Hepatocyte (in vitro differentiated cells): ENCODE measurements around the gene SLAMF1. TPM values are rescaled to one million over a fixed set of nuclear protein-coding genes. Genes with fewer than 3 reads are reported as not detected.

Source experiments
- DNase-seq: peaks from one replicate; pipeline ENCODE4 v3.0.0-alpha.2; 2016; ENCODE audit warnings: low spot score
- H2AFZ ChIP-seq: fragments of 200-600 bp; sonication (generic); 2 replicates; pipeline ENCODE4 v1.6.0; 2016; ENCODE audit warnings: antibody characterized with exemption, mild to moderate bottlenecking
- H3K27ac ChIP-seq: fragments of 200-600 bp; sonication (generic); 2 replicates; pipeline ENCODE4 v1.5.1; 2016; ENCODE audit warnings: mild to moderate bottlenecking
- H3K27me3 ChIP-seq: fragments of 200-600 bp; sonication (generic); 2 replicates; pipeline ENCODE4 v1.6.1; 2016
- H3K36me3 ChIP-seq: fragments of 200-600 bp; sonication (generic); replicated peaks from 2 replicates; pipeline ENCODE4 v1.5.1; 2016; ENCODE audit warnings: low read depth; ENCODE audit not compliant: insufficient read depth
- H3K4me1 ChIP-seq: fragments of 200-600 bp; sonication (generic); 2 replicates; pipeline ENCODE4 v1.5.1; 2016; ENCODE audit warnings: mild to moderate bottlenecking, moderate library complexity; ENCODE audit not compliant: insufficient read depth
- H3K4me2 ChIP-seq: fragments of 200-600 bp; sonication (generic); 2 replicates; pipeline ENCODE4 v1.6.0; 2016
- H3K4me3 ChIP-seq: fragments of 200-600 bp; sonication (generic); 2 replicates; pipeline ENCODE4 v1.5.1; 2016; ENCODE audit warnings: mild to moderate bottlenecking
- H3K79me2 ChIP-seq: fragments of 200-600 bp; sonication (generic); 2 replicates; pipeline ENCODE4 v1.6.0; 2017; ENCODE audit warnings: mild to moderate bottlenecking
- H3K9me2 ChIP-seq: fragments of 200-600 bp; sonication (generic); replicated peaks from 2 replicates; pipeline ENCODE4 v1.6.0; 2017; ENCODE audit warnings: mild to moderate bottlenecking; ENCODE audit not compliant: insufficient read depth
- H3K9me3 ChIP-seq: fragments of 200-600 bp; sonication (generic); 2 replicates; pipeline ENCODE4 v1.5.1; 2016; ENCODE audit warnings: low read depth, mild to moderate bottlenecking
- H4K20me1 ChIP-seq: fragments of 200-600 bp; sonication (generic); 2 replicates; pipeline ENCODE4 v1.6.0; 2016; ENCODE audit warnings: mild to moderate bottlenecking; ENCODE audit not compliant: insufficient read depth, poor library complexity, severe bottlenecking
- EZH2 ChIP-seq: fragments of 200-600 bp; sonication (generic); IDR thresholded peaks from 2 replicates; pipeline ENCODE4 v1.6.1; 2016; ENCODE audit warnings: antibody characterized with exemption, mild to moderate bottlenecking, borderline replicate concordance
- EZH2phosphoT487 ChIP-seq: fragments of 200-600 bp; sonication (generic); IDR thresholded peaks from one replicate; pipeline ENCODE4 v1.6.1; 2018; ENCODE audit warnings: antibody characterized with exemption, mild to moderate bottlenecking, low read depth, moderate library complexity; ENCODE audit not compliant: unreplicated experiment, severe bottlenecking
- WGBS: methylation state at CpG from one replicate; pipeline ENCODE4 v1.1.6; 2016; ENCODE audit warnings: low lambda C conversion rate; ENCODE audit errors: missing lambda C conversion rate; 5-methylcytosine and 5-hydroxymethylcytosine counted together
- polyA plus RNA-seq: library from polyadenylated mRNA; unstranded; fragments of >200 nt; fragmentation: Nextera tagmentation; extraction: Ambion mirVana; gene quantifications from 2 replicates; pipeline ENCODE4 v1.2.1, GENCODE V29; 2016
- total RNA-seq: library from RNA; depleted of rRNA; stranded (reverse); fragments of >200 nt; gene quantifications from 2 replicates; pipeline ENCODE4 v1.2.3, GENCODE V29; 2014
- TF ChIP-seq, protein P1 (sequence below): fragments of 200-600 bp; sonication (generic); IDR thresholded peaks from 2 replicates; pipeline ENCODE4 v1.5.1; 2016; ENCODE audit warnings: antibody characterized with exemption, mild to moderate bottlenecking; ENCODE audit not compliant: poor library complexity

SLAMF1 gene
- total and polyA plus RNA-seq, 2 experiments from 2014 or later: 1.2 to 2.1 TPM

- WGBS: 97% methylated on average over 4 of the region's 4 CpGs
- Histone ChIP-seq H3K4me1 (peaks cover 10% of the 10 kb centered on the region), H3K27ac (no peak overlapping the region), H3K4me2 (no peak overlapping the region), H3K27me3 (no peaks in the 10 kb centered on the region), H3K9me3 (no peaks in the 10 kb centered on the region), H2AFZ (no peak overlapping the region), H4K20me1 (no peaks in the 10 kb centered on the region), H3K79me2 (no peaks in the 10 kb centered on the region), H3K4me3 (no peak overlapping the region), H3K9me2 (no peaks in the 10 kb centered on the region), H3K36me3 (no peaks in the 10 kb centered on the region)
- TF ChIP-seq EZH2 (no peak), EZH2phosphoT487 (no peak)
- TF ChIP-seq, protein P1, sequence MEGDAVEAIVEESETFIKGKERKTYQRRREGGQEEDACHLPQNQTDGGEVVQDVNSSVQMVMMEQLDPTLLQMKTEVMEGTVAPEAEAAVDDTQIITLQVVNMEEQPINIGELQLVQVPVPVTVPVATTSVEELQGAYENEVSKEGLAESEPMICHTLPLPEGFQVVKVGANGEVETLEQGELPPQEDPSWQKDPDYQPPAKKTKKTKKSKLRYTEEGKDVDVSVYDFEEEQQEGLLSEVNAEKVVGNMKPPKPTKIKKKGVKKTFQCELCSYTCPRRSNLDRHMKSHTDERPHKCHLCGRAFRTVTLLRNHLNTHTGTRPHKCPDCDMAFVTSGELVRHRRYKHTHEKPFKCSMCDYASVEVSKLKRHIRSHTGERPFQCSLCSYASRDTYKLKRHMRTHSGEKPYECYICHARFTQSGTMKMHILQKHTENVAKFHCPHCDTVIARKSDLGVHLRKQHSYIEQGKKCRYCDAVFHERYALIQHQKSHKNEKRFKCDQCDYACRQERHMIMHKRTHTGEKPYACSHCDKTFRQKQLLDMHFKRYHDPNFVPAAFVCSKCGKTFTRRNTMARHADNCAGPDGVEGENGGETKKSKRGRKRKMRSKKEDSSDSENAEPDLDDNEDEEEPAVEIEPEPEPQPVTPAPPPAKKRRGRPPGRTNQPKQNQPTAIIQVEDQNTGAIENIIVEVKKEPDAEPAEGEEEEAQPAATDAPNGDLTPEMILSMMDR: no peak
- DNase-seq: no peak
These were observed 12.7 kb upstream of the SLAMF1 start for GRCh38 chr1:160659566-160659965.

GRCh38 chr1:160658814-160659193 lies 12.0 kb upstream of the SLAMF1 start:
- no peak overlapping the region for H3K4me3 ChIP-seq
- no peak for DNase-seq
- 84% methylated on average over 2 of the region's 2 CpGs for WGBS

GRCh38 chr1:160658162-160658813 lies 11.4 kb upstream of the SLAMF1 start:
- H3K9me2 ChIP-seq: no peaks in the 10 kb centered on the region
- H3K9me3 ChIP-seq: no peaks in the 10 kb centered on the region
- H3K36me3 ChIP-seq: no peaks in the 10 kb centered on the region
- TF ChIP-seq, protein P1: no peak
- TF ChIP-seq EZH2phosphoT487 (no peak), EZH2 (no peak)
- 46% methylated on average over 8 of the region's 8 CpGs for WGBS
- H3K79me2 ChIP-seq: no peaks in the 10 kb centered on the region
- peak overlapping the region; percentile 5 for H3K4me2 ChIP-seq
- H3K4me1 ChIP-seq: peaks cover 14% of the 10 kb centered on the region
- peak; percentile 43 for DNase-seq
- H2AFZ ChIP-seq: no peak overlapping the region
- peak overlapping the region; percentile 75 for H3K27ac ChIP-seq
- no peaks in the 10 kb centered on the region for H3K27me3 ChIP-seq
- no peaks in the 10 kb centered on the region for H4K20me1 ChIP-seq
- no peak overlapping the region for H3K4me3 ChIP-seq

More at GRCh38 chr1:160658814-160659193, 12.0 kb upstream of the SLAMF1 start:
- Histone ChIP-seq H3K9me3 (no peaks in the 10 kb centered on the region), H3K36me3 (no peaks in the 10 kb centered on the region), H3K4me2 (peak overlapping the region; percentile 5), H4K20me1 (no peaks in the 10 kb centered on the region), H2AFZ (no peak overlapping the region), H3K27me3 (no peaks in the 10 kb centered on the region), H3K27ac (peak overlapping the region; percentile 75), H3K9me2 (no peaks in the 10 kb centered on the region), H3K79me2 (no peaks in the 10 kb centered on the region), H3K4me1 (peaks cover 10% of the 10 kb centered on the region)
- TF ChIP-seq EZH2: no peak

DNA sequence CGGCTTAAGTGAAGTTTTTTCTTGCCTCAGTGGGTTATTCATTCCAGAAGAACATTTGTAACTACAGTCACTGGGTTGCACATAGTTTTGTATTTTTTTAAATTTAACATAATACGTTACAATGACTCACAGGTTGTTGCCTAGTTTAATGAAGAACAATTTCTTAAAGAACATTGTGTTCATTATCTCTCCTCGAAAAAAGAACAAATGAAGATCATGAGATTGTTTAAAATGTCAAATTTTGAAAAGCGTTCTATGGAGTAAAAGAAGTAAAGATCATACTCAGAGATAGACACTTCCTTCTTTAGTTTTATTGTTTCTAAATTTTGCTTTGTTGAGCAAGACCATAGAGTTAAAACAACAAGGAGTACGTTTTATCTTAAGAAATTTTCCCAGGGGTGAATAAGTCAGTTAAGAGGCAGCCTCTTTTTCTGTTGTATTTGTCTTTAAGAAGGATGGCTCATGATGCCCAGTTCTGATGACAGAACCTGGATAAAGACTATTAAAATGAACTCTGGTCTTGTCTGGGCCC lies 10.5 kb upstream of the SLAMF1 start:
- Histone ChIP-seq H3K4me3 (no peak overlapping the region), H4K20me1 (no peaks in the 10 kb centered on the region), H3K36me3 (no peaks in the 10 kb centered on the region), H3K9me2 (no peaks in the 10 kb centered on the region), H3K27me3 (no peaks in the 10 kb centered on the region), H3K79me2 (no peaks in the 10 kb centered on the region), H3K27ac (peak overlapping the region; percentile 75), H3K4me2 (peak overlapping the region; percentile 1), H3K9me3 (no peaks in the 10 kb centered on the region), H3K4me1 (peaks cover 24% of the 10 kb centered on the region), H2AFZ (no peak overlapping the region)
- TF ChIP-seq, protein P1: no peak
- TF ChIP-seq EZH2 (no peak), EZH2phosphoT487 (no peak)
- no peak for DNase-seq
- WGBS: 73% methylated on average over 5 of the region's 5 CpGs
